OCI-LY3 (cell line): ENCODE data around the gene CLEC10A.
"Not testable (repeated sequence)": the region's sequence is repeated elsewhere in the genome, so short reads cannot be mapped to it uniquely, and the experiment has no call there.

Source experiments
- CTCF ChIP-seq: fragments of 200-600, 300-600 bp; sonication (generic); IDR thresholded peaks from 2 replicates; pipeline ENCODE4 v1.5.1; 2014; ENCODE audit warnings: antibody characterized with exemption, low read length, low read depth
- EZH2phosphoT487 ChIP-seq: fragments of 200-600 bp; shearing (Covaris generic); IDR thresholded peaks from 2 replicates; pipeline ENCODE4 v1.6.1; 2018; ENCODE audit warnings: antibody characterized with exemption, mixed run types, low read depth

- TF ChIP-seq CTCF, EZH2phosphoT487: not testable (repeated sequence)
Measured at GRCh38 chr17:7050583-7050982, 29.5 kb downstream of the CLEC10A start.
